ENCODE results near the gene VTI1A.

The VTI1A gene

GRCh38 chr10:112816891-112817290, 369.9 kb downstream of the VTI1A start:
- DNase-seq (ENCODE audit: low read depth): no peak
- TF ChIP-seq CTCF (IDR thresholded peaks at IDR 0.05; ENCODE audit: control insufficient read depth, insufficient read depth, low read depth, low read length, missing control alignments): no peak
- no peak overlapping the region for H3K4me3 ChIP-seq (ENCODE audit: control insufficient read depth, low read depth, low read length)

GRCh38 chr10:112817981-112818777, 371.2 kb downstream of the VTI1A start:
- no peak overlapping the region for H3K4me3 ChIP-seq (ENCODE audit: control insufficient read depth, low read depth, low read length)
- no peak for TF ChIP-seq CTCF (IDR thresholded peaks at IDR 0.05; ENCODE audit: control insufficient read depth, insufficient read depth, low read depth, low read length, missing control alignments)
- DNase-seq (ENCODE audit: low read depth): no peak

- H3K4me3 ChIP-seq (ENCODE audit: control insufficient read depth, low read depth, low read length): no peak overlapping the region
- DNase-seq (ENCODE audit: low read depth): no peak
- TF ChIP-seq CTCF (IDR thresholded peaks at IDR 0.05; ENCODE audit: control insufficient read depth, insufficient read depth, low read depth, low read length, missing control alignments): no peak
Observed at GRCh38 chr10:112819231-112819630, 372.2 kb downstream of the VTI1A start.

DNA sequence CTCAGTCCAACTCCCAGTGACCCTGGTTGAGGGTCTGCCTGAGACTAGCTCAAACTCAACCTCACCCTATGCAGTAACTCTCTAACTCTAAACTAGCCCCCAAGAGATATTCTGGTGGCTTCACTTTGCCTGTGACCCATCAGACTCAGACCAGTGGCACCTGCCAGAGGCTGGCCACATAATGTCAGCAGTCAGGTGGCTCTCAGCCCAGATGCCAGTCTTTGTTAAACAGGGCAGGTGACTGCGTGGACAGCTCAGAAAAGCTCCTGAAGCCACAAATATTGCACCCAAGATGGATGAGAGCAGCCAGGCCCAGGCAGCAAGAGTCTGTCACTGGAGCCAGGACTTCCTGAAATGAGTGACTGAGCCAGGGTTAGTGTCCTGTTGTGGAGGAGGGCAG, 373.3 kb downstream of the VTI1A start:
- H3K4me3 ChIP-seq (ENCODE audit: control insufficient read depth, low read depth, low read length): no peak overlapping the region
- TF ChIP-seq CTCF (IDR thresholded peaks at IDR 0.05; ENCODE audit: control insufficient read depth, insufficient read depth, low read depth, low read length, missing control alignments): no peak
- DNase-seq (ENCODE audit: low read depth): no peak

GRCh38 chr10:112821038-112821437, 374.0 kb downstream of the VTI1A start:
- TF ChIP-seq CTCF (IDR thresholded peaks at IDR 0.05; ENCODE audit: control insufficient read depth, insufficient read depth, low read depth, low read length, missing control alignments): no peak
- H3K4me3 ChIP-seq (ENCODE audit: control insufficient read depth, low read depth, low read length): no peak overlapping the region
- DNase-seq (ENCODE audit: low read depth): no peak

DNA sequence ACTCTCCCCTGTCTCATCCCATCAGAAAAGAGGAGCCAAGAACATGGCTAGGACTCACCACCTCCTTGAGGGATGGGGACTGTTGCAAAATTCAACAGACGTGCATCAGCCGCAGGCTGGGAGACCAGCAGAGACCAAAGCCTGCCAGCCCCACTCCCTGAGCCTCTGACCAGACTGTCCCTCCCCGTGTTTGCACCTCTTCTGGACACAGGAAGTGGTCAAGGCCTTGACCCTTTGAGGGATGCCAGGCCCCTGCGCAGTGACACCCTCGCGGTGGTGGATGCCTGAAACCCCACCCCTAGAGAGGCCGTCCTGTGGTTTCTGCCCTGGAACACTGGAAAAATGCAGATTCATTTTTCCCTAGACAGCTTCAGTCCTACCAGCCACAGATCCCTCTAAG, 374.6 kb downstream of the VTI1A start:
- no peak for TF ChIP-seq CTCF (IDR thresholded peaks at IDR 0.05; ENCODE audit: control insufficient read depth, insufficient read depth, low read depth, low read length, missing control alignments)
- no peak overlapping the region for H3K4me3 ChIP-seq (ENCODE audit: control insufficient read depth, low read depth, low read length)
- DNase-seq (ENCODE audit: low read depth): no peak
